ENCODE results near the gene SOX6. TPM values are rescaled to one million over a fixed set of nuclear protein-coding genes. Genes with fewer than 3 reads are reported as not detected.

The SOX6 gene
- polyA plus RNA-seq, 1 donor from 2014 or later = 2.2 TPM

DNA sequence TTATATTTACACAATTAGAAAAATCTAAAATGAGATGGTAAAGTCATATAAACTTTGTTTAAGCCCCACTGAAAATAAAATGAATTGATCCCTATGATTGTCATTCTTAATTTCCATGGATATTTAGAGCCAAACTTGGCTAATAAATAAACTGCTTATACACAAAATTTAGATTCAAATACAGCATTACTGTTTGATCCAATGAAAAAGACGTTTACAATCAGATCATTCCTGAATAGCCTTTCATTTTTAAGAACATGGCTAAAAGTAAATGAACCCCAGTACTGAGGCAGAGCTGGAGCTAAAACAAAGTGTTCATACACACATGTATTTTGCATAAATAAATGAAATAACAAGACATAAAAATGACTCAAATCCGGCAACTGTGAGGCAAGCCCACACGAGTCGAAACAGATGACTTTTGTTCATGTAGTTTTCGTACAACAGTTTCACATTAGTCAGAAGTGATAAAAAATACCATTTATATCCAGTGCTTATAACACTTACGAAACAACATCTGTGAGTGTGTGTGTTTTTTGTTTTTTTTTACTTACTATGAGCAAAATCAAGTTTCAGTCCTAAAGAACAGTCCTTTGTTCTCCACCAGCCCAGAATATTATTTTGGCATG lies 386.5 kb downstream of the SOX6 start:
- no peaks in the 10 kb centered on the region for H3K9me2 ChIP-seq (ENCODE audit: insufficient read depth, low read length)
- no peaks in the 10 kb centered on the region for H4K20me1 ChIP-seq (ENCODE audit: insufficient read depth)
- H3F3A ChIP-seq (ENCODE audit: insufficient read depth, low read length, poor library complexity, severe bottlenecking) = no peaks in the 10 kb centered on the region
- H3K9ac ChIP-seq (ENCODE audit: low read length) = no peak overlapping the region
- H3K9me3 ChIP-seq (ENCODE audit: low read length) = no peaks in the 10 kb centered on the region
- H2AFZ ChIP-seq (ENCODE audit: low read depth, low read length) = no peak overlapping the region
- H3K4me2 ChIP-seq (ENCODE audit: low read length) = no peak overlapping the region
- H3K36me3 ChIP-seq (ENCODE audit: insufficient read depth, low read length) = no peaks in the 10 kb centered on the region
- H3K79me2 ChIP-seq (replicated peaks; ENCODE audit: insufficient read depth, low read length) = no peaks in the 10 kb centered on the region
- TF ChIP-seq MXI1 (conservative IDR thresholded peaks at IDR 0.05; ENCODE audit: poor library complexity, severe bottlenecking) (no peak), SMC3 (conservative IDR thresholded peaks at IDR 0.05; ENCODE audit: poor library complexity) (no peak), TAF1 (IDR thresholded peaks at IDR 0.05; ENCODE audit: low read depth) (no peak), EZH2 (IDR thresholded peaks at IDR 0.05; ENCODE audit: borderline replicate concordance, insufficient read depth, low read length, poor library complexity, severe bottlenecking) (no peak), EP300 (conservative IDR thresholded peaks at IDR 0.05; ENCODE audit: poor library complexity, severe bottlenecking) (no peak), RAD21 (conservative IDR thresholded peaks at IDR 0.05) (no peak), CTCF (IDR thresholded peaks at IDR 0.05; ENCODE audit: poor library complexity, severe bottlenecking) (no peak), POLR2AphosphoS5 (IDR thresholded peaks at IDR 0.05) (no peak)
- TF ChIP-seq, protein P1, sequence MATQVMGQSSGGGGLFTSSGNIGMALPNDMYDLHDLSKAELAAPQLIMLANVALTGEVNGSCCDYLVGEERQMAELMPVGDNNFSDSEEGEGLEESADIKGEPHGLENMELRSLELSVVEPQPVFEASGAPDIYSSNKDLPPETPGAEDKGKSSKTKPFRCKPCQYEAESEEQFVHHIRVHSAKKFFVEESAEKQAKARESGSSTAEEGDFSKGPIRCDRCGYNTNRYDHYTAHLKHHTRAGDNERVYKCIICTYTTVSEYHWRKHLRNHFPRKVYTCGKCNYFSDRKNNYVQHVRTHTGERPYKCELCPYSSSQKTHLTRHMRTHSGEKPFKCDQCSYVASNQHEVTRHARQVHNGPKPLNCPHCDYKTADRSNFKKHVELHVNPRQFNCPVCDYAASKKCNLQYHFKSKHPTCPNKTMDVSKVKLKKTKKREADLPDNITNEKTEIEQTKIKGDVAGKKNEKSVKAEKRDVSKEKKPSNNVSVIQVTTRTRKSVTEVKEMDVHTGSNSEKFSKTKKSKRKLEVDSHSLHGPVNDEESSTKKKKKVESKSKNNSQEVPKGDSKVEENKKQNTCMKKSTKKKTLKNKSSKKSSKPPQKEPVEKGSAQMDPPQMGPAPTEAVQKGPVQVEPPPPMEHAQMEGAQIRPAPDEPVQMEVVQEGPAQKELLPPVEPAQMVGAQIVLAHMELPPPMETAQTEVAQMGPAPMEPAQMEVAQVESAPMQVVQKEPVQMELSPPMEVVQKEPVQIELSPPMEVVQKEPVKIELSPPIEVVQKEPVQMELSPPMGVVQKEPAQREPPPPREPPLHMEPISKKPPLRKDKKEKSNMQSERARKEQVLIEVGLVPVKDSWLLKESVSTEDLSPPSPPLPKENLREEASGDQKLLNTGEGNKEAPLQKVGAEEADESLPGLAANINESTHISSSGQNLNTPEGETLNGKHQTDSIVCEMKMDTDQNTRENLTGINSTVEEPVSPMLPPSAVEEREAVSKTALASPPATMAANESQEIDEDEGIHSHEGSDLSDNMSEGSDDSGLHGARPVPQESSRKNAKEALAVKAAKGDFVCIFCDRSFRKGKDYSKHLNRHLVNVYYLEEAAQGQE (IDR thresholded peaks at IDR 0.05; ENCODE audit: borderline replicate concordance) = no peak
- H3K27ac ChIP-seq (ENCODE audit: low read length) = no peak overlapping the region
- H3K4me3 ChIP-seq (ENCODE audit: low read length) = no peak overlapping the region
- no peaks in the 10 kb centered on the region for H3K27me3 ChIP-seq (ENCODE audit: insufficient read depth, low read depth, low read length)

DNA sequence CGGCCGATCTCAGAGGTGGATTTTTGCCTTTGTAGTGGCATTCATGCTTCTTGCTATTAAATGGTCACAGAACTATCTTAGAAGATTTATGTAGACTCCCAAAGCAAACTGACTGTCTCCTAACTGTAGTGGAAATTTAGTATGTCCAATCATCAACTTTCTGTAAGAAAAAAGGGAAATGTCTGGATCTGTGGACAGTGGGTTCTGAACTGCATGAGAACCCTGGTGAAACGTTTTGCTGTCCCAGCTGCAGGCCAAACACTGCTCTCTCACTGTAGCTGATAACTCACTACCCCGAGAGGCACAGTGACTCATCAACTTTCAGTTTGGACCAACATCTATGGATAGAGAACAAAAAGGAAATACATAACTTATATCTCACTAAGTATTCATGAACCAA lies 387.1 kb downstream of the SOX6 start:
- Histone ChIP-seq H3K4me3 (ENCODE audit: low read length) (no peak overlapping the region), H3K9me3 (ENCODE audit: low read length) (no peaks in the 10 kb centered on the region), H3F3A (ENCODE audit: insufficient read depth, low read length, poor library complexity, severe bottlenecking) (no peaks in the 10 kb centered on the region), H4K20me1 (ENCODE audit: insufficient read depth) (no peaks in the 10 kb centered on the region), H3K27me3 (ENCODE audit: insufficient read depth, low read depth, low read length) (no peaks in the 10 kb centered on the region), H2AFZ (ENCODE audit: low read depth, low read length) (no peak overlapping the region), H3K36me3 (ENCODE audit: insufficient read depth, low read length) (no peaks in the 10 kb centered on the region), H3K9me2 (ENCODE audit: insufficient read depth, low read length) (no peaks in the 10 kb centered on the region), H3K79me2 (replicated peaks; ENCODE audit: insufficient read depth, low read length) (no peaks in the 10 kb centered on the region), H3K4me2 (ENCODE audit: low read length) (no peak overlapping the region), H3K9ac (ENCODE audit: low read length) (no peak overlapping the region), H3K27ac (ENCODE audit: low read length) (no peak overlapping the region)
- TF ChIP-seq, protein P1 (IDR thresholded peaks at IDR 0.05; ENCODE audit: borderline replicate concordance) = no peak
- TF ChIP-seq RAD21 (conservative IDR thresholded peaks at IDR 0.05) = no peak
- no peak for TF ChIP-seq SMC3 (conservative IDR thresholded peaks at IDR 0.05; ENCODE audit: poor library complexity)
- TF ChIP-seq TAF1 (IDR thresholded peaks at IDR 0.05; ENCODE audit: low read depth) = no peak
- TF ChIP-seq MXI1 (conservative IDR thresholded peaks at IDR 0.05; ENCODE audit: poor library complexity, severe bottlenecking) = no peak
- TF ChIP-seq EZH2 (IDR thresholded peaks at IDR 0.05; ENCODE audit: borderline replicate concordance, insufficient read depth, low read length, poor library complexity, severe bottlenecking) = no peak
- no peak for TF ChIP-seq POLR2AphosphoS5 (IDR thresholded peaks at IDR 0.05)
- TF ChIP-seq EP300 (conservative IDR thresholded peaks at IDR 0.05; ENCODE audit: poor library complexity, severe bottlenecking) = no peak
- no peak for TF ChIP-seq CTCF (IDR thresholded peaks at IDR 0.05; ENCODE audit: poor library complexity, severe bottlenecking)
